GM21528 (cell line): ENCODE results near the gene OR2A25.
"Not testable (repeated sequence)": the region's sequence is repeated elsewhere in the genome, so short reads cannot be mapped to it uniquely, and the experiment has no call there.

Experiments used
- ATAC-seq: cut with Tn5 transposase; IDR thresholded peaks from one replicate; pipeline ENCODE4 v1.9.1; 2021; ENCODE audit warnings: mild to moderate bottlenecking, moderate library complexity; ENCODE audit not compliant: unreplicated experiment, low FRiP score

The OR2A25 gene, protein sequence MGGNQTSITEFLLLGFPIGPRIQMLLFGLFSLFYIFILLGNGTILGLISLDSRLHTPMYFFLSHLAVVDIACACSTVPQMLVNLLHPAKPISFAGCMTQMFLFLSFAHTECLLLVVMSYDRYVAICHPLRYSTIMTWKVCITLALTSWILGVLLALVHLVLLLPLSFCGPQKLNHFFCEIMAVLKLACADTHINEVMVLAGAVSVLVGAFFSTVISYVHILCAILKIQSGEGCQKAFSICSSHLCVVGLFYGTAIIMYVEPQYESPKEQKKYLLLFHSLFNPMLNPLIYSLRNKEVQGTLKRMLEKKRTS

DNA sequence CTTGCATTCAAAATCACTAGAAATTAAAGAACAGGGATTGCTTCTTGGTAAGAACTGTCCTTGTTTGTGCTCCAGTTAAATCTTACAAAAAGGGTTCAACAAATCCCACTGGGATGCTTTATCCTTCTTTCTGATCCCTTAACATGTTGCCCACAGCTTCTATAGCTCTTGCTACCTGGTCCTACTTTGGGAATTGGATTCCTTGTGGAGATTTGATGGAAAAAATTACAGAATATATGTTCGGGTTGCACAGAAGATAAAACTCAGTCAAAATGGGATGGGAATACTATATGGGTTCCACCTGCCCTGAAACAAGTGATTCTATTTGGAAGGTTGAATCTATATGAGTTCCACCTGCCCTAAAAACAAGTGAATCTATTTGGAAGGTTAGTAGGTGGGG is at the start of gene OR2A25:
Gene OR2A25 (plus strand): TSS at position 301 of the 400 bp plus-strand sequence. CDS start 4,409 bp downstream, outside the sequence.
- ATAC-seq = no peak

DNA sequence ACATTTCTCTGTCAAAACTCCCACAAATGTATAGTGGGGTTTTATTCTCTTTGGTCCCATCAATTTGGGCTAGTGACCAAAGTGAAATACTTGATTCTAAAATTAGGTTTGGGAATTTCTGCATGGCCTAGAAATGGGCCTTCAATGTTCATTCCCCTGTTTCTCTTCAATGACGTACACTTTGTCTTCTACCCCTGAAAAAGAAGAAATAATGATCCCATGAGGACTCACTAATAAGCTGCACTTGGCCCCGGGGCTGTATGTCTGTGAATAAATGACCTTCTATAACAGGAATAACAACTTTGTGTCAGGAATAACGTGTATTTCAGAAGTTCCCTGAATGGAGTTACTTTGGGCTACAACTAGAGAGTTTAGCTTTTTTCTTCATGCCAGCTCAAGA is 49.3 kb upstream of the OR2A25 start:
- ATAC-seq = no peak

DNA sequence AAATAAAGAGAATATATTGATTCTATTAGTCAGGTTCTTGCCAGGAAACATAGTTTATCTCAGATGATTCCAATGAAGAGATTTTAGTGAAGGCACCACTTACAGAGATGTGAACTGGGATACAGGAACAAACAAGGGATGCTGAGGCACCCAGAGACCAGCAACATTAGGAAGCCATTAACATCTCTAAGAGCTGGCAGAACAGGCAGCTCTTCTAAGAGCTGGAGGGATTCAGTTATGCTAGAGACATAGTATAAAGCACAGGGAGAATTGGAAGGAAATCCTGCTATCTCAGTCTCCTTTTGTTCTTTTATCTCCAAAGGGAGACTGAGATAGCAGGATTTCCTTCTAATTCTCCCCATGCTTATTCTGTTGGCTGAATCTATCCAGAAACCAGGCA is 47.4 kb upstream of the OR2A25 start:
- ATAC-seq = no peak

DNA sequence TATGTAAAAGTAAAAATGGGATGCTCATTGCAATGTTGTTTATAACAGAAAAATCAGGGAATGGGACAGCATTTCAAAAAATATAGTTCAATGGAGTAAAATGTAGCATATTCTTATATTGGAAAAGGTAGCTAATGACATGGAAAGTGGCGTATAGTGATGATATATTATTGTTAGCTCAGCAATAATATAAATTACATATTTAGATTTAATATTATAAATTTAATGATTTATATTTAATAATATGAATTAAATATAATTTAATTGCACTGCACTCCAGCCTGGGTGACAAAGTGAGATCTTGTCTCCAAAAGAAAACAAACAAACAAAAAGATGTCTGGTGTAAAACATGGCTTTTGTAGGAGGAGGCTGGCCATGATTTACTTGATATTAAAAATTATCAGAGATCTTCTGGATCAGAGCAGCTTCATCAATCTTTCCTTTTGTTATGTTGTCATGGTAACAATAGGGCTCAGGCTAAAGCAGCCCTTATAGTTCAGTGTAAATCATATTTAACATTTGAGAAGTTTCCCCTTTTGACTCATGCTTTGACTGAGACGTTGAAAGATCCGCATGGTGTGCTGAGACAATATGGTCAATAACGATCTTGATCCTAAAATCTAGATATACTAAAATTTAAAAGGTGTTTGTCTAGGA is 46.3 kb upstream of the OR2A25 start:
- no peak for ATAC-seq

DNA sequence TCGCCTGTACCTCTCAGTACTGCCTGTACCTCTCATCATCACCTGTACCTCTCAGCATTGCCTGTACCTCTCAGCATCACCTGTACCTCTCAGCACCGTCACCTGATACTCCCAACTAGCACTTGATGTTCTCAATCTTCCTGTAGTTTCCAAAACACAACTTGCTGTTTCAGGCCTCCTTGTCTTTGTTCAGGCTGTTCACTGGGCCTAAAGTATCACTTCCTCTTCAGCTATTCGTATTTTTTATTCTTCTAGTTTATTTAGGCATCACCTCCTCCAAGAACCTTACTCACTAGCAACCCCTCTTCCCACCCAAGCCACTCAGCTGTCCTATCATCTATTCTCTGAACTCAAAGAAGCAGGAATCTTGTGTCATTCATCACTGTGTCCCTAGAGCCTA is 45.4 kb upstream of the OR2A25 start:
- ATAC-seq = no peak

DNA sequence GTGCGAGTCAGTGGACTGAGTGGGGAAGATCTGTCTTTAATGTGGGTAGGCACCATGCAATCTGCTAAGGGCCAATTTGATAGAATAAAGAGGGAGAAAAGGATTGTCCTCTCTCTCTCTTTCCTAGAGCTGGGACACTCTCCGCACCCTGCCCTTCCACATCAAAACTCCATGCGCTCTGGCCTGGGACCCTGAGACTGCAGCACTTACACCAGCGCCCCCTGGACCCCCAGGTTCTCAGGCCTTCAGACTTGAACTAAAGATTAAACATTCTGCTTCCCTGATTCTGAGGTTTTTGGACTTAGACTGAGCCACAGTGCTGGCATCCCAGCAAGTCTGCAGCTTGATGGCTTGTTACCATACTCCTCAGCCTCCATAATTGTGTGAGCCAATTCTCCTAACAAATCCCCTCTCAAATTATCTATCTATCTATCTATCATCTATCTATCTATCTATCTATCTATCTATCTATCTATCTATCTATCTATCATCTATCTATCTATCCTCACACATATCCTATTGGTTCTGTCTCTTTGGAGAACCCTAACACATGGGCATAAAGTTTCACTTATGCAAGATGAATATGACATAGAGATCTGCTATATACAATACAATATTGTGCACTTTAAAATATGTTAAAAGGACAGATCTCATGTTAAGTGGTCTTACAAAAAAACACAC is 43.3 kb upstream of the OR2A25 start:
- ATAC-seq = no peak

DNA sequence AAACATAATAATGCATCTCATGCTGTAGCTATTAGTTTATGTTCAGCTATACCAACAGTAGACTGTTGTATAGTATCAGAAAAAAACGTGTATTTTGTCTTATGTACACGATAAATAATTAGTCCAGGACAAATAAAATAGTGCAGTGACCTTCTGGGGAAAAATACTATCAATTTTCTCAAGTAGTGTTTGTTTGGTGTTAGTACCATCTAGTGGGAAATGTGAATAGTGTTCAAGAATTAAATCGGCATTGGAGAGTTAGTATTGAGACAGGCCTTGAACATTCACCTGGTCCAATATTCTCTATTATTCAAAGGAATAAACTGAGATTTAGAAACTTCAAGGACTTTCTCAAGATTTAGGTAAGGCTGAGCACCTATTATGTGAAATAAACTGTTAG is 42.5 kb upstream of the OR2A25 start:
- no peak for ATAC-seq

DNA sequence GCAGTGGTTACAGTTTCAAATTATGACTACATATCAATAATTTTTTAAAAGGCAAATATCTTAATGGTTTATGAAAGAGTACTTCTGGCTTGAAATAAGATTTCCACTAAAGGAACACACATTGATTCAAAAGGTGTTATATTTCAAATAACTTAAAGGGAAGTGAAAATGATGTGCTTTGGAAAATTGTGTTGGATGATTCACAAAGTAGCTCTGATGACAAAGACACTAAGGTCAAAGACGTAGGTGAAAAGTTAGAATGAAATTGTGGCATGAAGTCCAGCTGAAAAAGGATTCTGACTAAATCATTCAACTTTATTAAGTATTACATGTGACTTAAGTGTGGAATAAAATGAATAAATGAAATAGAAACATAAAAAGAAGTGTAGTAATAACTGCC is 41.6 kb upstream of the OR2A25 start:
- ATAC-seq = no peak

DNA sequence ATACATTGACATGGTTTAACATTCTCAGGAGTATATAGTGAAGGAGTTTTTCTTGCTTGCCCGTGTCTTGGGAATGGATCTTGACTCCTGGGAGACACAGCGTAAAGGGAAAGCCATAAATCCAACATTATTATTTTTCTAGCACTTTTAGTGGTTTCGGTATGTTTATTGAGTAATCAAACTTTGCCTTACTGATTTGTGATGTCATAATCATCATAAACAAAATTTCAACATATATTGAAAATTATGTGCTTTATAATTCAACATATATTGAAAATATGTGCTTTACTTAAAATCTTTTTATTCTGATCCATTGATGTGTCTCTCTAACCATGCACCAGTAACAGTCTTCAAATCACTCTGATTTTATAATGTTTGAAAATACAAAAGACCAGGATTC is 41.1 kb upstream of the OR2A25 start:
- ATAC-seq = no peak

DNA sequence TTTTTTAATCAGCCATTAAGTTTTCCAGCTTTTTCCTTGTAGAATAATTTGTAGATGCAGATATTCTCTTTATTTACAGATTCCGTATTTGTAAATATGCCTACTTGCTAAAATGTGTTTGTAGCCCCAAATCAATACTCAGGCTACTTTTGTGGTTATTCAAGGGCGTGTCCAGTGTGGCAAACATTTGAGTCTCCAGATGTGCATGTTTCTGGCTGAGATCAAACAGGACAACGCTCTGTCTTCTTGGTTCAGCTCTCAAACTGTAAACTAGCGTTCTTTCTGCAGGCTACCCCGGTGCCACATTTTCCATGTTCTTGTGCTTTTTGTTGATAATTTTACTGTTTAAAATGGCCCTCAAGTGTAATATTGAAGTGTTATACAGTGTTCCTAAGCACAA is 37.1 kb upstream of the OR2A25 start:
- ATAC-seq = no peak

DNA sequence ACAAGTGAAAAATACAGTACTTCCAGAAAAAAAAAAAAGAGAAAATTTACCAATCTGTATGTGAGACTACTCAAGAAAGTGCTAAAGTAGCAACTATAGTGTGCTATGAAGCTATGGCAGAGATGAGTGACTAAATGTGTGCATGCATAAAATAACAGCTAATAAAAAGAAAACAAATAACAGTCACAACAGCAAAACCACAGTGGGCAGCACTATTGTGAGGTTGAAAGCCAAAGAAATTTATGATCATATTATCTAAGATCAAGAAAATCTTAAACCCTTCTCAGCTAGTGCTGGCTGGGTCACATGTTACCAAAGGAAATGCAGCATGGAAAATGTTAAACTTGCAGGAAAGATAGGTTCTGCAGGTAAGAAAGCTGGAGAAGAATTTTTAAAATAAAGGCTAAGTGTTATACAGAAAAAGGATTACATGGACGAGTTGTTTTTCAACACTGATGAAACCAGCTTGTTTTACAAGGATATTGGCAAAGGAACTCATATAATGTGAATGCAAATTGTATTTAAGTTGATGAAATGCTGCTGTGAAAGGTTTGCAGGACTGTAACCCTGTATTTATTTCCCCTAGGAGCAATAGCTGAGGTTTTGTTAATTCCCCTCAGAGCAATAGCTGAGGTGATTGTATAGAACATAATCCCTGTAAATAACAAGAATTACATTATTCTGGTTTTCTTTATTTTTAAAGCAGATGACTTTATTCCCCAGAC is 36.5 kb upstream of the OR2A25 start:
- ATAC-seq = no peak

DNA sequence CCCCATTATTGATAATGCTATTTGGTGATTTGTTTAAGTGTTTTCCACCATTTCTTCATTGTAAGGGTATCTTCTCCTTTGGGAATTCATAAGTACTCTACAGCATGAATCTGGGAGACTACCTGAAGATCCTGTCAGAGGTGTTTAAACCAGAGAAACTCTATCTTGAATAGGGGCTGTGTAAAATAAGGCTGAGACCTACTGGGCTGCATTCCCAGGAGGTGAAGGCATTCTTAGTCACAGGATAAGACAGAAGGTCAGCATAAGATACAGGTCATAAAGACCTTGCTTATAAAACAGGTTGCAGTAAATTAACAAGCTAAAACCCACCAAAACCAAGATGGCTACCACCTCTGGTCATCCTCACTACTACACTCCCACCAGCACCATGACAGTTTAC is 34.2 kb upstream of the OR2A25 start:
- no peak for ATAC-seq

DNA sequence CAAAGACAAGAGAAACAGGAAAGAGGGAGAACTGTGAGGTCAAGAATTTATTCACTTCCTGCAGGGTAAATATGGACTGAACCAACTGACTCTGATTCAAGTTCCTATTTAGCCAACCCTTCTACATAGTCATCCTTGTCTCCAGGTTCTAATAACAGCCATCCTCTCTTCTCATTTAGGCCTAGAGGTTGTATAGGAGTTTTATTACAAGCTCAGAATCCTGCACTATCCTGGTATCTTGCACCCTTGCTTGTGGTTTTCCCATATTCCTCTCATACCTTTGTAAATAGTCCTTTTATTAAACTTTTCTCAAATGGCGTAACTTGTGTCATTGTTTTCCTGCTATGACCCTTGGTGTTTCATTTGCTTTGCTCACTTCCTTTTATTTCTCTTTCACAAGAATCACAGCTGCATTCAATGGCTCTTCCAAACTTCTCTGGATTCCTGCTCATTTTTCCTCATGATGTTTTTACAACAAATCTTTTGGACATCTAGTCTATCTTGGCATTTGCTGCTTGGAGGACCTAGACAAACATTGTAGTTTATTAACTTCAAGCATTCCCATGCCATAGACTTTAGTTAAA is 33.2 kb upstream of the OR2A25 start:
- ATAC-seq = no peak

DNA sequence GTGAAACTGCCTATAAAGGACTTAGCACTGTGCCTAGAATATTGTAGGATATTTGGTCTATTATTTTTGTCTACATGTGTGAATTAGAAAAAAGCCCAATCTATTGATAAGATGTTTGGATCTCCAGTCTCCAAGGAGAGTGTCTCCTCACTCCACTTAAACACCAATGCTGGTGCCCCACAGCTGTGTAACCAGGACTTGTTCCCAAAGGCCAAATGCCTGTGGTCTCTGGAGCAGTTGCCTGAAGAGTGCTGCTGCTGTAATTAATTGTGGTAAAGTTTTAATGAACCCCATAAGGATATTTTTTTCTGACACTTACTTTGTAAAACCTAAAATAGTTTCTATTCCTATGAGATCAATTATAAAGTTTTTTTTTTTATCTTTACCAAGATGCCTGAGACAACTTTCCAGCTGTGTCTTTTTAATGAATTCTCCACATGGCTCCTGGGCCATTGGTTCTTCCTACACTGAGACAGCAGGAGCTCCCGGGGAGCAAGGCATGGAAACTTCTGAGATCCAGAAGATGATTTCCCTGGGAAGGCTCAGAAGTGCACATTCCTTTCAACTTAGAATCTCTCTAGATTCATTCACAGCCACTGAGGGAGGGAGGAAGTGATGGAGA is 32.1 kb upstream of the OR2A25 start:
- ATAC-seq = no peak

DNA sequence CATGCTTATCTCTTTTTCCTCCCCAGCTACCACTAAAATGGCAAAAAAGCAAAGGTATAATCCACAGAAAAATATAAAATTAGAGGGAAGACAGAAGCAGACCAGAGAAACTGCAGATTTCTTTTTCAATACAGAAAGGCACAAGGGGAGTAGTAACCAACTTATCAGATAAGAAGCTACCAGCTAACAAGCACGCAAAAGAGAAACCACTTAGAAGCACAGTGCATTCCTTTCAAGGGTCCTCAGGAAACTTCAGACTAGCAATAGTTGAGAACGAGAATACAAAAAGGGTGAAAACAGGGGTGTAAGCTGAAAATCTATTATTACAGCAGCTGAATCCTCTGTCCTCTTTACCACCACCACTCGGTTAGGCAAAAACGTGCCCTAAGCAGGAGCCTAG is 30.7 kb upstream of the OR2A25 start:
- no peak for ATAC-seq

DNA sequence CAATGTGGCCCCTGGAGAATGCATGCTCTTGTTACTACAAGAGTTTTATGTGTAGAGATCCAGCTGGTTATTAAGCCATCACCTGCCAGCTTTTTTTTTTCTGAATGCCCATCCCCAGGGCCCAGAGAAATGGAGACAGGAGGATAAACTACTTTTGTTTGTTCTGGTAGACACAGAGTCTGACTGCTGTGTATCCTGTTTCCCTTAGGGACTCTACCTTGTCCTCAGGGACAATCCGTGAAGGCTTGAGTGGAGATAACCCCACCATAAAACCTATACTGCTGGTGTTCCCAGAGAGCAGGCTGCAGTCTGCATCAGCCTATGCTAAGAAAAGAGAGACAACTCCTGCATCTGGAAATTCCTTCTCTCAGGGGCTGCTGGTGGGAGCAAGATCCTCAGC is 21.0 kb upstream of the OR2A25 start, which contains the start of gene OR2A5:
Gene OR2A5 (plus strand): TSS at position 301 of the 400 bp plus-strand sequence. CDS start 1,454 bp downstream, outside the sequence.
- no peak for ATAC-seq

DNA sequence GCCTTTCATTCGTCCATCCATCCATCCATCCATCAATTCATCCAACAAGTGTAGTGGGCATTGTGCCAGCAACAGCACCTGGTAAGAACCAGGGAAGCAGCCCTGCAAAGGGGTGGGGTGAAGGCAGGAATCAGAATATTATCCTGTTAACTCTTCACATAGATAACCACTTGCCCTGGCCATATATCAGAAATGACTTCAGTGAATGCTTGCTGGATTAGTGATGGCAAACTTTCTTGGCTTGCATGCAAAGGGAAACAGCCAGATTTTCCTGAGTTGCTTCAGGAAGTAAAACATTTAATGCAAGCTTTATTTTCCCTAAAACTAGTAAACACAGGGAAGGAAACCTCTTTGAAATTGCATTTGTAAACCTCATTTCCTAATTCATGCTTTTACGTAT is 20.1 kb upstream of the OR2A25 start:
- ATAC-seq = no peak

DNA sequence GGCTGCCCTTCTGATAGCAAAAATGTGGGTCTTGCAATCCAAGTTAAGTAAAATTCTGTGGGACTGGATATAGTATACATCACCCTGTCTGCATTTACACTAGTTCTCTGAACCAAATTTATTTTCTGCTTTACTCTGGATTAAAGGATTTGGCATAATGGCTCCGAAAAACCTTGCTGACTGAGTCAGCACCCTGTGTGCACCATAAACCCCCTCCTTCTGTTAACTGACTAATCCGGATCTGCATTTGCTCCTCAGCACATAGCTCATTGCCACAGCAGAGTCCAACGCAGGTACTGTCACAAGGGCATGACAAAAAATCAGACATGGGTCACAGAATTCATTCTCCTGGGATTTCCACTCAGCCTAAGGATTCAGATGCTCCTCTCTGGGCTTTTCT is 19.5 kb upstream of the OR2A25 start:
- ATAC-seq = no peak

DNA sequence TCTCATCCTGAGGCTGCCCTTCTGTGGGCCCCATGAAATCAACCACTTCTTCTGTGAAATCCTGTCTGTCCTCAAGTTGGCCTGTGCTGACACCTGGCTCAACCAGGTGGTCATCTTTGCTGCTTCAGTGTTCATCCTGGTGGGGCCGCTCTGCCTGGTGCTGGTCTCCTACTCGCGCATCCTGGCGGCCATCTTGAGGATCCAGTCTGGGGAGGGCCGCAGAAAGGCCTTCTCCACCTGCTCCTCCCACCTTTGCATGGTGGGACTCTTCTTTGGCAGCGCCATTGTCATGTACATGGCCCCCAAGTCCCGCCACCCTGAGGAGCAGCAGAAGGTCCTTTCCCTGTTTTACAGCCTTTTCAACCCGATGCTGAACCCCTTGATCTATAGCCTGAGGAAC is 18.7 kb upstream of the OR2A25 start:
- not testable (repeated sequence) for ATAC-seq

DNA sequence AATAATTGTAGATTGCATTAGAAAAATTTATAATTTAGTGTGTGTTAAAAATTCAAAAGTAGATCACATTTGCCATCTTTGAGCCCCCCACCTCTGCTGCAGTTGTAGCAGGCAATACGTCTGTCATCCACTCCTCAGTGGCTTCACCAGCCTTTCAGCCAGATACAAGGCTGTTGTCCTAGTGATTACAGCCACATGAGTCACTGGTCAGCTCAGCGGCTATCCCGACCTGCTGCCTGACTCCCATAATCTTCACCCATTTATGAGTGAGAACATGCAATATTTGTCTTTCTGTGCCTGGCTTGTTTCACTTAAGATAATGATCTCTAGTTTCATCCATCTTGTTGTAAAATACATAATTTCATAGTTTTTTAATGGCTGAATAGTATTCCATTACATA is 11.7 kb upstream of the OR2A25 start:
- ATAC-seq = no peak
